GM21381 (cell line): ENCODE data around the gene LHX4.

ENCODE experiments used
- ATAC-seq: cut with Tn5 transposase; IDR thresholded peaks from one replicate; pipeline ENCODE4 v1.9.1; 2021; ENCODE audit warnings: mild to moderate bottlenecking, moderate library complexity; ENCODE audit not compliant: unreplicated experiment

LHX4 gene

GRCh38 chr1:180294711-180295110 lies 64.6 kb downstream of the LHX4 start:
- no peak for ATAC-seq

GRCh38 chr1:180295999-180296398 lies 65.9 kb downstream of the LHX4 start:
- no peak for ATAC-seq

- no peak for ATAC-seq
Observed at GRCh38 chr1:180299479-180300221, 69.6 kb downstream of the LHX4 start.

GRCh38 chr1:180301135-180301742 lies 71.2 kb downstream of the LHX4 start:
- ATAC-seq, result no peak

GRCh38 chr1:180309338-180309737 lies 79.3 kb downstream of the LHX4 start:
- no peak for ATAC-seq

- no peak for ATAC-seq
Observed at GRCh38 chr1:180310095-180310494, 80.0 kb downstream of the LHX4 start.

GRCh38 chr1:180311011-180311730 lies 81.1 kb downstream of the LHX4 start:
- no peak for ATAC-seq

- no peak for ATAC-seq
Observed at GRCh38 chr1:180312926-180313325, 82.9 kb downstream of the LHX4 start.

- ATAC-seq, result no peak
Observed at GRCh38 chr1:180327089-180327488, 97.0 kb downstream of the LHX4 start.
